NK-92 (cell line): Measurements from ENCODE around the gene ITCH.
"Not testable (repeated sequence)": the region's sequence is repeated elsewhere in the genome, so short reads cannot be mapped to it uniquely, and the experiment has no call there.

ENCODE experiments used
- DNase-seq: peaks from one replicate; lab custom pipeline; 2025; ENCODE audit not compliant: unreplicated experiment; lab: John Stamatoyannopoulos, UW

The ITCH gene

GRCh38 chr20:34497596-34497995 is 134.5 kb downstream of the ITCH start:
- DNase-seq, result not testable (repeated sequence)

- no peak for DNase-seq
Measured at GRCh38 chr20:34500823-34501222, 137.8 kb downstream of the ITCH start.

- no peak for DNase-seq
Measured at GRCh38 chr20:34506480-34506879, 143.4 kb downstream of the ITCH start.

- no peak for DNase-seq
Measured at GRCh38 chr20:34507702-34508413, 144.8 kb downstream of the ITCH start.

GRCh38 chr20:34510575-34510974 is 147.5 kb downstream of the ITCH start:
- no peak for DNase-seq

- no peak for DNase-seq
Measured at GRCh38 chr20:34511891-34512265, 148.8 kb downstream of the ITCH start.

- no peak for DNase-seq
Measured at GRCh38 chr20:34512266-34512954, 149.3 kb downstream of the ITCH start.

- no peak for DNase-seq
Measured at GRCh38 chr20:34512955-34513419, 149.9 kb downstream of the ITCH start.

GRCh38 chr20:34514034-34514433 is 151.0 kb downstream of the ITCH start:
- DNase-seq, result not testable (repeated sequence)

GRCh38 chr20:34514897-34515483 is 151.9 kb downstream of the ITCH start:
- no peak for DNase-seq

GRCh38 chr20:34515484-34516246 is 152.6 kb downstream of the ITCH start:
- no peak for DNase-seq

GRCh38 chr20:34516247-34517113 is 153.4 kb downstream of the ITCH start, which contains the start of gene DYNLRB1:
DYNLRB1 (plus strand) TSS chr20:34516422; CDS start chr20:34516459, 37 bp downstream.
- peak; percentile 51 for DNase-seq

GRCh38 chr20:34517114-34517505 is 154.0 kb downstream of the ITCH start:
- DNase-seq, result no peak

- DNase-seq, result not testable (repeated sequence)
Measured at GRCh38 chr20:34518863-34519262, 155.8 kb downstream of the ITCH start.

GRCh38 chr20:34519841-34520240 is 156.8 kb downstream of the ITCH start:
- DNase-seq, result not testable (repeated sequence)

- DNase-seq, result no peak
Measured at GRCh38 chr20:34522969-34523871, 160.1 kb downstream of the ITCH start.

- no peak for DNase-seq
Measured at GRCh38 chr20:34524426-34524825, 161.4 kb downstream of the ITCH start.

GRCh38 chr20:34525342-34525708 is 162.3 kb downstream of the ITCH start:
- no peak for DNase-seq

GRCh38 chr20:34525709-34526416 is 162.8 kb downstream of the ITCH start:
- no peak for DNase-seq
